ENCODE measurements around the gene FUT8.
"Not testable (repeated sequence)": the region's sequence is repeated elsewhere in the genome, so short reads cannot be mapped to it uniquely, and the experiment has no call there.

Gene FUT8

DNA sequence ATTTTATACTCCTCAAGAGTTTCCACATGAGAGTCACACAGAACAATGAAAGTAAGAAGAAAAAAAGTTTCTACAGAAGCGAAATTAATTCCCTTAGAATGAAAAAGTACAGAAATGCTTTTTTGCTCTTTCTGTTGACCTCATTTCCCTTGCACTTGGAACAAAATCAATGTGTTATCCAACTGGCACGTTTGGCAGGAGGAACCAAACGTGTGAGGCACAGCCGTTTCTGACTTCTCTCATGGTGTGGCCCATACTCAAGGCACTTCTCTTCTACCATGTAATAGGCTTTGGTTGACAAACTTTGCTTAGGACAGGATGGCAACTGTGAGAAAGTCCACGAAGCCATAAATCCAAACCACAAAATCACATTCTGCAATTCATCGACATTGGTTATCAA lies 297.0 kb downstream of the FUT8 start:
- no peak for DNase-seq (ENCODE audit: low read depth in 2 of 2)

DNA sequence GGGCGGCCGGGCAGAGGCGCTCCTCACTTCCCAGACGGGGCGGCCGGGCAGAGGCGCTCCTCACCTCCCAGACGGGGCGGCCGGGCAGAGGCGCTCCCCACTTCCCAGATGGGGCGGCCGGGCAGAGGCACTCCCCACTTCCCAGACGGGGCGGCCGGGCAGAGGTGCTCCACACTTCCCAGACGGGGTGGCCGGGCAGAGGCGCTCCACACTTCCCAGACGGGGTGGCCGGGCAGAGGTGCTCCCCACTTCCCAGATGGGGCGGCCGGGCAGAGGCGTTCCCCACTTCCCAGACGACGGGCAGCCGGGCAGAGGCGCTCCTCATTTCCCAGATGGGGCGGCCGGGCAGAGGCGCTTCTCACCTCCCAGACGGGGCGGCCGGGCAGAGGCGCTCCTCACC lies 304.3 kb downstream of the FUT8 start:
- DNase-seq (ENCODE audit: low read depth in 2 of 2) = not testable (repeated sequence)

DNA sequence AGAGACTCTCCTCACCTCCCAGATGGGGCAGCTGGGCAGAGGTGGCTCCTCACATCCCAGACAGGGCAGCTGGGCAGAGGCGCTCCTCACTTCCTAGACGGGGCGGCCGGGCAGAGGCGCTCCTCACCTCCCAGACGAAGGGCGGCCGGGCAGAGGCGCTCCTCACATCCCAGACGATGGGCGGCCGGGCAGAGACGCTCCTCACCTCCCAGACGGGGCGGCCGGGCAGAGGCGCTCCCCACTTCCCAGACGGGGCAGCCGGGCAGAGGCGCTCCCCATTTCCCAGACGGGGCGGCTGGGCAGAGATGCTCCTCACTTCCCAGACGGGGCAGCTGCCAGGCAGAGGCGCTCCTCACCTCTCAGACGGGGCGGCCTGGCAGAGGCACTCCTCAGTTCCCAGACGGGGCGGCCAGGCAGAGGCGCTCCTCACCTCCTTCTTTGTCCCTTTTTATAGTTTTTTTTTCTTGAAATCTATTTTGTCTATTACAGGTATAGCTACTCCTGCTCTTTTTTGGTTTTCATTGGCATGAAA lies 304.9 kb downstream of the FUT8 start:
- DNase-seq (ENCODE audit: low read depth in 2 of 2) = not testable (repeated sequence)

DNA sequence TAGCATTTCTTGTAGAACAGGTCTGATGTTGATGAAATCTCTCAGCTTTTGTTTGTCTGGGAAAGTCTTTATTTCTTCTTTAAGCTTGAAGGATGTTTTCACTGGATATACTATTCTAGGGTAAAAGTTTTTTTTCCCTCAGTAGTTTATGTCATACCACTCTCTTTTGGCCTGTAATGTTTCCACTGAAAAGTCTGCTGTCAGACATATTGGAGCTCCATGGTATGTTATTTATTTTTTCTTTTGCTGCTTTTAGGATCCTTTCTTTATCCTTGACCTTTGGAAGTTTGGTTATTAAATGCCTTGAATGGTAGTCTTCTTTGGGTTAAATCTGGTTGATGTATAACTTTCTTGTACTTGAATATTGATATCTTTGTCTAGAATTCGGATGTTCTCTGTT lies 306.1 kb downstream of the FUT8 start:
- DNase-seq (ENCODE audit: low read depth in 2 of 2) = no peak

DNA sequence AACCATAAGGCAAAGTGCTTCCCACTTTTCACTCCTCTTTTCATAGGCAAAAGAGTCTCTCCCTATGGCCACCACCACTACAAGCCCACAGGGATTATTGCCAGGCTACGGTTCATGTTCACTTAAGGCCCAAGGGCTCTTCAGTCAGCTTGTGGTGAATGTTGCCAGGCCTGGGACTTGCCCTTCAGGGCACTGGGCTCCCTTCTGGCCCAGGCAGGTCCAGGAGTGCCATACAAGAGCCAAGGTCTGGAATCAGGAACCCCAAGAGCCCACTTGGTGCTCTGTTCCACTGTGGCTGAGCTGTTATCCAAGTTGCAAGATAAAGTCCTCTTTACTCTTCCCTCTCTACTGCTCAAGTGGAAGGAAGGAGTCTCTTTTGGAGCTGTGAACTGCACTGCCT lies 307.6 kb downstream of the FUT8 start:
- DNase-seq (ENCODE audit: low read depth in 2 of 2) = no peak

DNA sequence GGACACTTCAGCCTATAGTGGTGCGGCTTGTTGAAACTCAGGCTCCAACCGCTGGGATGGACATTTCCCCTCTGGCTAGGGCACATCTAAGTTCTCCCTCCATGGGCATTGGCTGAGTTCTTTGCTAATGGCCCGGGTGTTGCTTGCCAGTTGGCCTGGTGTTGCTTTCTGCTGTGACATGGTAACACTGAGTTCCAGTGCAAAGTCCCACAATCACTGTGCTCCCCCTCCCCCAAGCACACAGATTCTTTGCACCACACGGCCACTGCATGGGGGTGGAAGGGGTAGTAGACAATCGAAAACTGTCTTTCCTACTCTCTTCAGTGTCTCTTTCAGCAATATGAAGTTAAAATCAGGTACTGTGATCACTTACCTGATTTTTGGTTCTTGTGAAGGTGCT lies 308.2 kb downstream of the FUT8 start:
- no peak for DNase-seq (ENCODE audit: low read depth in 2 of 2)

DNA sequence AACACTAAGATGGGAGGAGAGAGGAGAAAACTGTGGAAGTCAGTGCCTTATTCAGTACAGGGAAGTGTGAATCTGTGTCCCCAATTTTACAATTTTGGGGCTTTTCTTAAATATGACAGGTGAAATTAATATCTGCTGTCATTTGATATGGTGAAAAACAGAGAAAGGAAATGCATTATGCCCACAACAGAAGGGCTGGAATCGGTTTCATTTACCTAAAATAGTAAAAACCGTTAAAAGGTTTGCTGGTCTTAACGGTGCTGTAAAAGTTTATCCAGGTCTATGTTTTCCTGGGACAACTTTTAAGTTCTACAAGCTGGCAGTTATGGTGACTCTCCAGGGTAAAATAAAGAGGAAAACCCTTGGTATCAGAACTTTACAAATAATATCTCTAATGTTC lies 310.8 kb downstream of the FUT8 start:
- DNase-seq (ENCODE audit: low read depth in 2 of 2) = no peak

DNA sequence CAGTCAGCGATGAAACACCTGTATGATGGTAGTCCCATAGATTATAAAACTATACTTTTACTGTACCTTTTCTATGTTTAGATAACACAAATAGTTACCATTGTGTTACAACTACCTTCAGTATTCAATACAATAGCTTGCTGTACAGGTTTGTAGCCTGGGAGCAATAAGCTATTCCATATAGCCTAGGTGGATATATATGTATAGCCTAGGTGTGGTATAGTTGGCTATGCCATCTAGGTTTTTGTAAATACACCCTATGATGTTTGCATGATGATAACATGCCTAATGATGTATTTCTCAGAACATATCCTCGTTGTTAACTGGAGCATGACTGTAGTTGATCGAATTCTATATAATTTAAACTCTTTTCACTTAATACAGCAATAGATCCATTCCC lies 316.1 kb downstream of the FUT8 start:
- DNase-seq (ENCODE audit: low read depth in 2 of 2) = no peak

DNA sequence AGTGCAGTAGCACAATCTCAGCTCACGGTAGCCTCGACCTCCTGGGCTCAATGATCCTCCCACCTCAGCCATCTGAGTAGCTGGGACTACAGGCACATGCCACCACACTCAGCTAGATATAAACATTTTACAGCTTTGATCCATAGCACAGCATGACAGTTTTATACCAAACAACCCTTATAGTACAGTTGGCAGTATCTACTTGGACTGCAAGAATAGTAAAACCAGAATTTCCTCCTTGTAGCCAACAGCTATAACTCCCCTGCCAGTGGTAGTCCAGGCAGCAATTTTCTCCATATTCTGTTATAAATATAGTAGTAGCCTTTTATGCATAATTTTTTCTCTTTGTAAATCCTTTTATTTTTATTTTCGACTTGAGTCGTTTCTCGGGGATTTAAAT lies 317.0 kb downstream of the FUT8 start:
- no peak for DNase-seq (ENCODE audit: low read depth in 2 of 2)

DNA sequence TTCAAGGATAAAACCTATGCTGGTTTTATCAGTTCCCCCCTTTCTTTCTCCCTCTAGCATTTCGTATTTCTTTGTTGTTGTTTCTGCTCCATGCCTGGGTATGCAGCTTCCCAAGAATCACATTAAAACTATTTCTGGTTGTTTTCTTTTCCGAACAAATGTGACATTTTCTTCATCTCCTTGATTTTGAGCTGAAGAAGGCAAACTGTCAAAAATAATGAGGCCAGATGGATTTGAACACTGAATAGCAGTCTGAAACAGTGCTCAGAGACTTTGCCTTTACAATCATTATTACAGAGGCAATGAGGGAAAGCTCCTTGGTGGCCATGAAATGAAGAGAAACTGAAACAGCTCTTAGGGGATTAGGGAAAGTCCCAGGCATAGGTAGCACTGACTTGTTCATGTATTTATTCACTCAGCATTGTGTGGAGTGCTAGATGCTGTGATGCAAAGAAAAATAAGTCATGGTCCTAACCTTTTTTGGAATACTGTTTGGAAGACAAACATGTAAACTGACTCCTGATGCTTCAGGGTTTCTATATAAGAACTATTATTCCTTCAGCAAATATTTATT lies 319.5 kb downstream of the FUT8 start:
- no peak for DNase-seq (ENCODE audit: low read depth in 2 of 2)

DNA sequence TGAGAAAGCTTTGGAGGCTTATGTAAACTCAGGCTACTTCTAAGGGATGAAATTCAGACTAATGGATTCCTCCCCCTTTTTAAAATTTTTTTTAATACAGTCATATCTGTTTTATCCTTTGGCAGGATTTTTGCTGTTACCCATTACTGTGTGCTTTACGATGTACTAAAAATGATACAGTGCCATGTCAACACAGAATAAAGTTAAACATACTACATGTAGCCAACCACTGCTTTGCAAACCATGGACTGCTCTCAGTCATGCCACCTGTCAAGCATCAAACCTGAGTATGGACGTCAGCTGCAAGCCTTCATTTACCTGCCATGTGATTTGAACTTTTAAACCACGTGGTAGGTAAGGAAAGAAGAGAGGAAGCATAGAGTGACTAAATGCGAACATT lies 325.8 kb downstream of the FUT8 start:
- no peak for DNase-seq (ENCODE audit: low read depth in 2 of 2)

DNA sequence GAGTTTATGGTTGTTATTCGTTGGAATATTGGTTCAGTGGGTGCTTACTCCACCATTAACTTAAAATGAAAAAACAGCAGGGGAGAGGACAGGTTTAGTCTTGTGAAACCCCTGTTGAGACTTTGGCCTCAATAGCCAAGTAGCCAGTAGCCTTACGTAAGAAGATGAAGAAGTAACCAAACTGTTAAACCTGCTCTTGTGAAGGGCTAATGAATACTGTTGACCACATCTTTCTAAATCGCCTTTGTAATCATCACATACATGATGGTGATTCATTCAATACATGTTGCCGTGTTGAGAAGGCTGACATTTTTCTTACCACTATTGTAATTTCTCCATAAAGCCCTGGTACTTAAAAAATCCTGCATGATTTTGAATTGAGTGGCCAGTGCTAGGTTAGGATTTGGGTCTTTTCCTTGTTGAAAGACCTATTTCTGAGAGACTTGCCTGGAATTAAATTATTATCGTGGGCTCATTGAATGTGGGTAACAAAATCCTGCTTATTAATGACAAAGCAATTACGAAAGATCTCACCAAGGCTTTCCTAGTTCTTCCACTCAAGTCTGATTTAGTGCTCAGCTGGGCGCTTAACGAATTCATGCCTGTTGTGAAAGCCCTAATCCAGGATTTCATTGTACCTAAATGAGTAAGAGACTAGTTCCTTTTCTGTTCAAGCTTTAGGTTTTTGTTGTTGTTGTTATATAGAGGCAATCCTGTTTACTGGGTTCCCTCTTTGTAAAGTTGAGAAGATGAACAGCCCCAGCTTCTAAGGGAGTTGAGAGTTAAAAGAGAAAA lies 333.1 kb downstream of the FUT8 start:
- no peak for DNase-seq (ENCODE audit: low read depth in 2 of 2)

DNA sequence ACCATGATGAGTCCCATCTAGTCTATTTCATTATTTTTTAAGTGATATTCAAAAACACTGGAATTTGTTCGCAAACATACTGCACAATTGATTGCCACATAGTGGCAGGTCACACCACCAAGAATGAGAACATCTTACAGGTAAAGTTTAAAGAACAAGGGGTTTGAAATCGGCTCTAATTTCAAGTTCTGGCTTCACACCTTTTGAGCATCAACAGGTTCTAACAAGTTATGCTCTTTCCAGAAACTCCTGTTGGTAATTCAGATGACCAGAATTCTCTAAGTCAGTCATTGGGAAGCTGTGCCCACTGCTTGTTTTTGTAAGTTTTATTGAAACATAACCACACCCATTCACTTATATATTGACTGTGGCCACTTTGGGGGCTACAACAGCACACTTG lies 336.3 kb downstream of the FUT8 start:
- DNase-seq (ENCODE audit: low read depth in 2 of 2) = no peak

DNA sequence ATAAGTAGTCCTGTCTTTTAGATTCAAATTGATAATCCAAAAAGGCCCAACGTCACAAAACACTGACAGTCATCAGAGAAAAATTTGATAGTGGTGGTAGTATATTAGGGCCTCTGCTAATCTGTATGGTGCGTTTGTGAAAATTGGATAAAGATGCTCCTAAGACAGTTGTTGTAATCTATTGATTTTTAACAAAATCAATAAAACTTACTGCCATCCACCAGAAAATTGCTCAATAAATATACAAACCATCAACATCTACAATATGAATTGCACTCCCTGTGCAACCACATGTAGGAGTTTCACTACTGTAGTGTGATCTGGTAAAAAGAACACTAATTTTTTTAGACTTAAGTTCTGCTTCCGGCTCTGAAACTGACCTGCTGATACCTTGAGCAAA lies 336.8 kb downstream of the FUT8 start:
- no peak for DNase-seq (ENCODE audit: low read depth in 2 of 2)

DNA sequence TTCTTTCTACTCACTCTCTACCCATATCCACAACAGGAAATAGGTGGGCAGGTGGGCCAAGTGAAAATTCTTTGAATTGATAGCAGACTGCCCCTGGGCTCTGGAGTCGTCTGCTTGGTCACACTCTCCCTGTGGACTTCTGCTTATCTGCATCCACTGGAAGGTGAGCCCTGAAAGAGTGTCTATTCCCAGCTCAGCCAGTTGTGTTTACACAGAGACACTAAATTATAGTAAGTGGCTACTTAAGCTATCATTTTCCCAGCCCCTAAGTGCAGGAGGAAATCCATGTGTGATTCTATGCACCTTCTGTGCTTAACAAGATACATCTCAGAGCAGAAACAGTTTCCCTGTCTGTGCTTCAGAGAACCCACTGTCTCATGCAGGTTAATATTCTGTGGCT lies 338.4 kb downstream of the FUT8 start:
- no peak for DNase-seq (ENCODE audit: low read depth in 2 of 2)

DNA sequence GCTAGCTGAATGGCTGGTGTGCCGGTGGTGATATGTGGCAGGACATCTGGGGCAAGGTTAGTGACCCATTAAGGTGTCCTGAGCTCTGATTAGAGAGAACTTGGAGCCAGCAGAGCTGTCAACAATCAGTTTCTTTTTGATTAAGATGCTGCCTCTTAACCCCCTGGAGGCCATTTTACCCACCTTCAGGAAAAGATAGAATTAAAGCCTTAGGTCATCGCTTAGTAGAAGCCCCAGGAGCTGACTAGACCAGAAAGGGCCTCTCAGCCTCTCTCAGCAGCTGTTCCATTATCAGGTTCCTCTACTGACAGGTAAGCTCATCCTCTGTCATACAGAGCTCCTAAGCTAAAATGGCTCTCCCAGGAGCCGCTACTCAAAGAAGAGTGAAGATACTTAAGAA lies 339.0 kb downstream of the FUT8 start:
- DNase-seq (ENCODE audit: low read depth in 2 of 2) = no peak

DNA sequence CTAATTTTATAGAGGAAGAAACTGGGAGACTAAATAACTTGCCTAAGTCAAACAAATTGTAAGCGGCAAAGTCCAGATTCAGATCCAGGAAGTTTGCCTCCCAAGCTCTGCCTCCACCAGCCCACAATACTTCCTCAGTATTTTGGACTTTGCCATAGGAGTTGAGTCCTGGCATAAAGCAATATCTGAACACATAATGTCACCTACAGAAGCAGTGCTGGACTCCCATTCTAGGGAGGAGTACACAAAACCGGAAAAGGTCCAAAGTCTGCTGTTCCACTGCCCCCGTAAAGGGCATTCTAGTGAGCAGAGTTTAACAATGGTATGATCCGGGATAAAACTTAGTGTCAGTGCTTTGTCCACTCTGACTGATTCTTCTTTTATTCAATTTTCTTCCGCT lies 340.5 kb downstream of the FUT8 start:
- no peak for DNase-seq (ENCODE audit: low read depth in 2 of 2)

DNA sequence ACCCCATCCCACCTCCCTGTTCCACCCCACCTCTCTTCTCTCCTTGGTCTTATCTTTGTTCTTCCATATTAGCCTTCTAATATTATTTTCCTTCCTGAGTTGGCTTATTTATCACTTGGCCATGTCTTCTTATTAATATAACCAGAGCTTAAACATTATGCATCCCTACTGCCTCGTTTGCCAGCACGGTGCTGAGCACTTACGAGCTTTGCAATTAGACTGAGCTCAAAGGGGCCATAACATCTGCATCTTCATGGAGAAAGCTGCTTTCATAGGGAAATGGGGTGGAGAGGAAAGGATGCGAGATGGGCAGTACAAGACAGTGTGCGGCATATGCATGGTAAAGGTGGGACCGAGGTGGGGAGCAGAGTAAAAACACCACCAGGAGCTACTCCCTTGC lies 342.8 kb downstream of the FUT8 start:
- no peak for DNase-seq (ENCODE audit: low read depth in 2 of 2)

DNA sequence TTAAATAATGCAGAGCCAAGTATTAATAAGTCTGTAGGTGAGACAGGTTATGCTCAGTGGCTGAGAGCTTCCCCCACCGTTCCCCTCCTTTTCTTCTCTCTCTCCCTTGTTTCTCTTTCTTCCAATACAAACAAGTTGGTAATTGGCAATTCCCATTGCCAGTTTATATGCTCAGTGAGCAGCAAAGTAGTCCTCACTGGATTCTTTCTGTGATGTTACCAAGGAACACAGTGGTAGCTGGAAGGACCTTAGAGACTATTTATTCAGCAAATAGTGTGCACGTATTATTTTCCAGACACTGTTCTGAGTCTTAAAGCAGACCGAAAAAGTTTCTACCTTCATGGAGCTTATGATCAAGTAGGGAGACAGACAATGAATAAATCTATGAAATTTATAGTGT lies 344.4 kb downstream of the FUT8 start:
- DNase-seq (ENCODE audit: low read depth in 2 of 2) = no peak

DNA sequence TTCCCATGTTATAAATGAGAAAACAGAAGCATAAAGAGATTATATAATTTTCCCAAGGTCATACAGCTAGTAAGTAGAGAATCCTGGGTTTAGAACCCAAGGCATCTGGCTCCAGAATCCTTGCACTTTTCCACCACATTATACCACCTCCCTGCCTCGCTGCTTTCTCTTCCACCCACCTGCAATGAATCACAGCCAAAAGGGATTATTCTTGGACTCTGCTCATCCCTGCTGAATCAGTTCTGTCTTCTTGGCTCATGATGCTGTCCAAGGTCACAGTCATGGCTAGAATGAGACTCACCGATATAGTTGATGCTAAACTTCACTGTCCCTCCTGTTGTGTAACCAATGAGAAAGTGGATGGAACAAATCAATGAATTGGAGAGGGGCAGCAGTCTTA lies 356.6 kb downstream of the FUT8 start:
- DNase-seq (ENCODE audit: low read depth in 2 of 2) = no peak

DNA sequence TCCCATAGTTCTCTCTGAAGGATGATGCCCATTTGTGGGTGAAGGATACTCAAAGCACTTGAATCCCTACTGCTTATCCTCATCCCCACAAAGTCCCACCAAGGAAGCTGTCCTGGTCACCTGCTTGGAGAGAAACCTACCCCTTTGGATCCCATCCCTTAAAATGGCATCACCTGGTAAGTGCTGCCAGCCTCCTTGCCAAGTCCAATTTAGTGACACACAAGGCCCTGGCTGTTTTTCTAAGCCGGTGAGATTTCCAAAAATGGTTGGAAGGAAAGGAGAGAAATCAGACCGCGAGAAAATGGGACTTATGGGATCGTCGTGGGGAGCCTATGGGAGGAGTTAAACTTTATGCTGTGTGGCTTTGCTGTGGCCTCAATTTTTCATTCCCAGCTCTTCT lies 358.2 kb downstream of the FUT8 start:
- DNase-seq (ENCODE audit: low read depth in 2 of 2) = no peak

DNA sequence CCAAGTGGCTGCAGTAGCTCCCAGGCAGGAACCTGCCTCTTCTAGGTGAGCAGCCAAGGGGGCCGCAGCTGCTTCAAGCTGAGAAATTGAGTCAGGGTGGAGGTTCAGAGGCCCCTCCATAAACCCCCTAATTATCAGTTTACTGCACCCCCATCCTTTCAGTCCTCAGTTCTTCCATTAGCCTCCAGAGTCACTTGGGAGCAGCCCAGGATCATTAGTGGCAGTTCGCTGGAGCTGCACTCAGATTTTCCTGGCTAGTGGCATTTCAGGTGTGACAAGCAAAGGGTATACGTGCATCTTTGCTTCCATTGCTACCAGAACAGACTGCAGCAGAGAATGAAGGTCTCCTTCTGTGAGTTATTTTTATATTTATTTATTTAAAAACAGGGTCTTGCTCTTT lies 358.7 kb downstream of the FUT8 start:
- no peak for DNase-seq (ENCODE audit: low read depth in 2 of 2)

DNA sequence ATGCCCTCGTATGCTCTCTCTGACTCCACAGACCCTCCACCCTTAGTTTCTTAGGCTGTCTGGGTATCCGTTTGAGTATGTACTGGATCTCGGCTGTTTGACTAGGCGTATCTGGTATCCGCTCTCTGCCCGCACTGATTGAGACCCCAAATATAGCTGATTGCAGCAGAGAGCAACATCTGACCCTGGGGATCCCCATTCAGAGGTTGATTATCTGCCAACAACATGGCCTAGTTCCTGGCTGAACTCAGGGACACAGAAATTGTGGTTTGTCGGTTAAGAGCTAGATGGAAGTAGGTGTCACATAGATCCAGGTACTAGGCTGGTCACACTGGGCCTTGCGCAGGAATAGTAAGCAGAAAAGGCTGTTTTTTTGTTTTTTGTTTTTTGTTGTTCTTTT lies 359.9 kb downstream of the FUT8 start:
- no peak for DNase-seq (ENCODE audit: low read depth in 2 of 2)
